GM12872 (cell line): ENCODE measurements around the gene IFI27.

ENCODE experiments used
- CTCF ChIP-seq: IDR thresholded peaks from 3 replicates; pipeline ENCODE4 v1.5.1; 2011; ENCODE audit warnings: low read depth, mild to moderate bottlenecking, low read length, moderate library complexity; ENCODE audit not compliant: insufficient read depth

IFI27 gene

GRCh38 chr14:94110552-94111181 is at the start of gene IFI27:
Gene IFI27 (plus strand): TSS chr14:94110736.
- TF ChIP-seq CTCF = no peak

- no peak for TF ChIP-seq CTCF
Measured at GRCh38 chr14:94062344-94062940, 48.1 kb upstream of the IFI27 start.

- TF ChIP-seq CTCF = no peak
Measured at GRCh38 chr14:94066089-94066676, 44.4 kb upstream of the IFI27 start.

- no peak for TF ChIP-seq CTCF
Measured at GRCh38 chr14:94074534-94074933, 36.0 kb upstream of the IFI27 start.

GRCh38 chr14:94075008-94075407 is 35.5 kb upstream of the IFI27 start:
- TF ChIP-seq CTCF = no peak

DNA sequence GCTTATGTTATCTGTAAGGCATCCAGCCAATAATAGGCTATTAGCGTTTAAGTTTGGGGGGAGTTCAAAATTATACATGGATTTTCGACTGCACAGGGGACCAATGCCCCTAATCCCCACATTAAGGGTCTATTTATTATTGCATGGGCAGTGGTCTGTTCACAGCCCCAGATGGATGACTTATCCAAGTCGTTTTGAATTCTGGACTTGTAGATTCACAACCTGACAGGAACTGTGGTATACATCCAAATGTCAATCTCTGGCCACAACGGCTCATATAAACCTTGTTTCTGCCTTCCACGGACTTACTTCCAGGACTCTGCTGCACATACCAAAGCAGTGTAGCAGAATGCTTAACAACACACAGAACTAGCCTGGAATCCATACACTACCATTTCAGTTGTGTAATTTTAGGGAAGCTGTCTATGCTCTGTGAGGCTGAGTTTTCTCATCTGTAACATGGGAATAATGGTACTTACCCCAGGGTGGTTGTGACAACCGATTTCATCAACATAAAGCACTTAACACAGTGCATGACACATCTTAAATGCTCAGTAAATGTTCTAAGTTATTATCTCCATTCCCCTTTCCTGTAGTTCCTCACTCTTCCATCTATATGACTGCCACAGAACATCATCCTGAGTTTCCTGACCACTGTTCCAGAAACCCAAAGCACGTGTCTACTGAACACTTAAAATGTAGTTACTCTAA is 33.3 kb upstream of the IFI27 start:
- no peak for TF ChIP-seq CTCF

DNA sequence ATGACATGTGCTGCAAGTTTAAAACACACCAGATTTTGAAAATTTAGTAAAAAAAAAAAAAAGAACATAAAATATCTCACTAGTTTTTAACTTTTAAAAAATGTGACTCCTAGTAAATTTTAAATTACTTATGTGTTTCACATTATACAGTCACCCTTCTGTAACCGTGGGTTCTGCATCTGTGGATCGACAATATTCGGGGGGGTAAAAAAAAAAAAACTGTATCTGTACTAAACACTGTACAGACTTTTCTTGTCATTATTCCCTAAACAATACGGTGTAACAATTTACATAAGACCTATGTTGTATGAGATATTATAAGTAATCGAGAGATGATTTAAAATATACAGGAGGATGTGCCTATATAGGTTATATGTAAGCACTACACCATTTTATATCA is 32.7 kb upstream of the IFI27 start:
- TF ChIP-seq CTCF = no peak
